HT-29 (cell line): ENCODE data around the gene SCYL2. TPM values are rescaled to one million over a fixed set of nuclear protein-coding genes. Genes with fewer than 3 reads are reported as not detected.
"Not testable (repeated sequence)": the region's sequence is repeated elsewhere in the genome, so short reads cannot be mapped to it uniquely, and the experiment has no call there.

ENCODE experiments used
- DNase-seq: peaks from one replicate; pipeline ENCODE4 v3.0.0-alpha.2; 2015; ENCODE audit warnings: low spot score
- total RNA-seq: library from RNA; depleted of rRNA; stranded (reverse); fragments of >200 nt; shearing (Covaris generic); gene quantifications from 2 replicates; pipeline ENCODE4 v1.2.3, GENCODE V29; 2014

The SCYL2 gene
- total RNA-seq, 1 experiment from 2014 or later = 19.4 TPM

DNA sequence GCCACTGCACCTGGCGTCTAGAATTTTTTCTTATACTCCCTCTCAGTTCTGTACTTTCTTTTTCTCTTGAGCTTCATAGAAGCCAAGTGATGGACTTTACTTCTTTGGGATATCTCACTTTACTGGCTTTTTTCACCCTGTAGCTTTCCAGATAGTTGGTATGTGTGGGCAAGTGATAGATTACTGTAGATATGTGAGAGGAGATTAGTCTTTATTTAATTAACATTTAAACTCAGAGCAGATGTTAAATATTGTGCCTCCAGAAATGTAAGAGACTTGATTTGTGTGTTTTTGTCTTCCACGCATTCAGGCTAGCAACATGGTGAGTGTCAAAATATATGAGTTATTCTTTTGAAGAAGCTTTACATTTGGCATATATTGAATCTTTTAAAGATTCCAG, 50.4 kb downstream of the SCYL2 start:
- DNase-seq = no peak

DNA sequence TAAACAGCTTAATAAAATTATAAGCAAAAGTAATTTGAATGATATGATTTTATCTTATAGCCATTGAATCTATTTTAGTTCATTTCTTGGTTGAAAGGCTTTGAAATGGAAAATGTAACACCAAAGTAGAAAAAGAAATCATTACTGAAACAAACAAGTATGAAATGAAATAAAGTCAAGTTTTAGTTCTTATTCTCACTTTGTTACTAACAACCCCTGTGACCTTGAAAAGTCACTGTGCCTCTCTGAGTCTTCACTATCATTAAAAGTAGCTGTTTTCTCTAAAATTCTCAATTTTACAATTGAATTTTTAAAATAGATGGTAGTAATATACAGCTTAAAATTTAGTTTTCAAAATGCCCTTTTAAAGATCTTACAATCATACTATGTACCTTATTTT, 57.5 kb downstream of the SCYL2 start:
- no peak for DNase-seq

DNA sequence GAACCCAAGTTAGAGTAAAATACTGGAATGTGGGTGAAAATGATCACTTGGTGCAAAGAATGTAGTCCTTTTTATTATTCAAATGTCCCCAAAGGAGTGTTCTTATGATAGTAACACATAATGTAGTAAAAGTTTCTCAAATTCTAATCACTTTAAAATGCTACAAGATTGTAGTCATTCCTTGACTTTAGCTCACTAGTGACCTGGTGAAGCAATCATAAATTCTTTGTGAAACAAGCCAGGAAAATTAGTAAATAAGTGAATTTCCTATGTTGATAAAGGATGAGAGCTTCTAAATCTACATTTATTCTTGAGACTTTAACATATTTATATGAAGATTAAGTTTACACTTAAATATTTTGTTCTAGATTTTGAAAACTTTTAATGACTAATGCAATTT, 59.2 kb downstream of the SCYL2 start:
- no peak for DNase-seq

DNA sequence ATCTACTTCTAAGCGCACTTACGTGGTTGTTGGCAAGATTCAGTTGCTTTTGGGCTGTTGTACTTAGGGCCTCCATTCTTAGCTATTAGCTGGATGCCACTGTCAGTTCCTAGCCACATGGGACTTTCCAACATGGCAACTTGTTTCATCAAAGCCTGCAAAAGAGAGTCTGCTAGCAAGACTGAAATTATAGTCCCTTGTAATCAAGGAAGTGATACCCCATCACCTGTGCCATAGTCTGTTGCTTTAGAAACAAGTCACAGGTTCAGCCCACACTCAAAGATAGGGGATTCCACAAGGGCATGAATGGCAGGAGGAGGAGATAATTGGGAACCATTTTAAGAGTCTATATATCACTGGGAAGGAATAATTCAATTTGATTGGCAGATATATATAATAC, 62.8 kb downstream of the SCYL2 start:
- DNase-seq = no peak

DNA sequence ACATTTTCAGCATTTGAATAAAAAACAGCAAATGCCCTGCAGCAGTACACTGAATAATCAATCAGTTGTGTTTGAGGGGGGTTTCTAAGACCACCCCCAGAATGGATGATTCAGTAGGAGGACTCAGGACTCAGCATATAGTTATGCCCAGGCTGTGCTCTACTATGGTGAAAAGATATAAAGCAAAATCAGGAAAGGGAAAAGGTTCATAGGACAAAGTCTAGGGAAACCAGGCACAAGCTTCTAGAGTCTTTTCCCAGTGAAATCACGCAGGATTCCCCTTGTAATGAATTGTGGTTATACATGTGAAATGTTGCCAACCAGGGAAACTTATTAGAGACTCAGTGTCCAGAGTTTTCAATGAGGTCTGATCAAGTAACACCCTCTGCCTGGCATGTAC, 64.9 kb downstream of the SCYL2 start:
- DNase-seq = no peak

DNA sequence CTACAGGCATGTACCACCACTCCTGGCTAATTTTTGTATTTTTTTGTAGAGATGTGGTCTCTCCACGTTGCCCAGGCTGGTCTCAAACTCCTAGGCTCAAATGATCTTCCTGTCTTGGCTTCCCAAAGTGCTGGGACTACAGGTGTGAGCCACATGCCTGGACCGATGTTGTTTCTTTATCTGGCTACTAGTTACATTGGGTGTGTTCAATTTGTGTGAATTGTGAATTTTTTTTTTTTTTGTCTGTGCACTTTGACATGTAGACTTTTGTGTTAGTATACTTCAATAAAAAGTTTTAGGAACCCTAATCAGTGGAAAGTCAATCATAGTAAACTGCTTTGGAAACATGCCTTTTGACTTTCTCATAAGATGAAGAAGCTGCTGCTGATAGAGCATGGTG, 65.9 kb downstream of the SCYL2 start:
- DNase-seq = no peak

DNA sequence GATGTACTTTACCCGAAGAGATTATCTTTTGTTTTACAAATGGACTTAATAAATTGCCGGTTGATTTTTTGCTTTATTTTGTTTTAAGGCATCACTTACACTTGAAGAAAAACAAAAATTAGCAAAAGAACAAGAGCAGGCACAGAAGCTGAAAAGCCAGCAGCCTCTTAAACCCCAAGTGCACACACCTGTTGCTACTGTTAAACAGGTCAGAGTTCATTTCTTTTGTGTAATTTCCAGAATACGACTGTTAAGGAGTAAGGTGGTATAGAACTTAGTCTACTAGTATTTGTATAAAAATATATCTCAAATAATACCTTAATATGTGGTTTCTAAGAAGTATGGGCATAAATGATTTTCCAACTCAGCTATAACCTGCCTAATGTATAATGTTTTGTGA, 70.3 kb downstream of the SCYL2 start:
- DNase-seq = no peak

DNA sequence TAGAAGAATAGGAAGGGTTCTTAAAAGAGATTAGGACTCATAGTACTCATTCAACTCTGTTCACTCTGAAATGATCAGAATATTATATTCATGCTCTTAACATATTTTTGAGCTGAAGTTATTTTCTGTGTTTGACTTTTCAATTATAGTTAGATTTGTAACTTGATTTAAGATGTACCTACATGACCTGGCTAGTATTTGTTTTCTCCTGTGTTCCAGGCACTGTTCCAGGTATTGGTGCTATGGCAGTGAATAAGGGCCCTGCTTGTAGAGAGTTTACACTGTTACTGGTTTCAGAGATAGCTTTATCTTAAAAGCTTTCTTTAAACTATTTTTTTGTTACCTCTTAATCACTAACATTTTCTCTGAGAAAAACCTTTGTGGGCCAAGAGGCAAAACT, 70.8 kb downstream of the SCYL2 start:
- DNase-seq = no peak

DNA sequence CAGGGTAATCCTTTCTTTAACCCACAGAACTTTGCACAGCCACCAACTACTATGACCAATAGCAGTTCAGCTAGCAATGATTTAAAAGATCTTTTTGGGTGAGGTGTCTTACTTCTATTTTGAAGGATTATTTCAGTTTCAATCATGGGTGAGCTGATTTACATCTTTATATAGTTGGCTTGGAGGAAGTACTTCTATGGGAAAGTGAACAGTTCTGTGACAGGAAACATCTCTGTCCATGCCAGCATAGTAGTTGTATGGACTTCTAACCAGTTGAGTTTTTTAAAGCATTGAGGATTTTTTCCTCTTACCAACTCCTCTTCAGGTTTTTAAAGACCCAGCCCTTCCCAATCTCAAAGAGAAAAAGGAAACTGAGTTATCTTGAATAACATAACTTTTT, 72.1 kb downstream of the SCYL2 start:
- no peak for DNase-seq

DNA sequence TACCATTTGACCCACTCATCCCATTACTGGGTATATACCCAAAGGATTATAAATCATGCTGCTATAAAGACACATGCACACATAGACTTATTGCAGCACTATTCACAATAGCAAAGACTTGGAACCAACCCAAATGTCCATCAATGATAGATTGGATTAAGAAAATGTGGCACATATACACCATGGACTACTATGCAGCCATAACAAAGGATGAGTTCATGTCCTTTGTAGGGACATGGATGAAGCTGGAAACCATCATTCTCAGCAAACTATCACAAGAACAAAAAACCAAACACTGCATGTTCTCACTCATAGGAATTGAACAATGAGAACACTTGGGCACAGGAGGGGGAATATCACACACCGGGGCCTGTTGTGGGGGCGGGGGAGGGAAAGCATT, 75.9 kb downstream of the SCYL2 start:
- DNase-seq = not testable (repeated sequence)

DNA sequence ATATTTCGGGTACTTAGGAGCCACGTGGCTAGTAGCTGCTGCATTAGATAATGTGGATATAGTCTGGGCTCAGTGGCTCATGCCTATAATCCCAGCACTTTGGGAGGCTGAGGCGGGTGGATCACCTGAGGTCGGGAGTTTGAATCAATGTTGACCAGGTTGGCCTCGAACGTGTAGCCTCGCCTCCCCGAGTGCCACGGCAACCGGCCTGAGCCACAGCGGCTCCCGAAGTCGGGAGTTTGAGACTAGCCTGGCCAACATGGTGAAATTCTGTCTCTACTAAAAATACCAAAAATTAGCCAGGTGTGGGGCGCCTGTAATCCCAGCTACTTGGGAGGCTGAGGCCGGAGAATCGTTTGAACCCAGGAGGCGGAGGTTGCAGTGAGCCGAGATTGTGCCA, 77.4 kb downstream of the SCYL2 start:
- DNase-seq = not testable (repeated sequence)

DNA sequence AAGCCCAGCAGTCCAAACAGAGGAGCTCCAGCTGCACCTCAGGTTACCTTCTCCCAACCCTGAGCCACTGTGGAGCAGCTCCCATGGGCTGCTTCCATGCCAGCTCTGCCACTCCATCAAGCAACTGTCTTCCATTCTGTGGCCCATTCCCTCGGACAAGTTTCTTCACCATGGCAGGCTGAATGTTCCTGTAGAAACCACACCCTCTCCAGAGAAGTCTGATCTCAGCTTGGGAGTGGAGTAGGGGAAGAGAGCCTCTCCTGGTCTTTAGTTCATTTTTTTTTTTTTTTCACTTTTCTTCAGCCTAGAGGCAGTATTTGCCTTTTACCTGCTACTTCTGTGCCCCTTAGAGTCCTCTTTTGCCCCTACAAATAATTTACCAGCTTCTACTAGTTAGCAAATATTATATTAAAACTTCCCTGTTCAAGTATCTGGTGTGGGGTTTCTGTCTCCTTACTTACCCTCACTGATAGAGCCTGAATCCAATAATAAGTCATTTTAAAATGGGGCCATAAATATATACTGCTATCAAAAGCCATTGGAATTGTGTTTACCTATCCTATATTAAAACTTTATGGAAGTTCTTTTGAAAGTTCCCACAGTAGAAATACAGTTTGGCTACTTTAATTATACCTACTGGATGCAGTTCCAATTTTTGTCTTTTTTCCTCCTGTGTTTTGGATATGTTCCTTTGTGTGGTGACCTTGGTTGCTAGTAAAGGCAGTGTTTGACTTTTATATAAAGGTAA, 78.2 kb downstream of the SCYL2 start:
- DNase-seq = no peak

DNA sequence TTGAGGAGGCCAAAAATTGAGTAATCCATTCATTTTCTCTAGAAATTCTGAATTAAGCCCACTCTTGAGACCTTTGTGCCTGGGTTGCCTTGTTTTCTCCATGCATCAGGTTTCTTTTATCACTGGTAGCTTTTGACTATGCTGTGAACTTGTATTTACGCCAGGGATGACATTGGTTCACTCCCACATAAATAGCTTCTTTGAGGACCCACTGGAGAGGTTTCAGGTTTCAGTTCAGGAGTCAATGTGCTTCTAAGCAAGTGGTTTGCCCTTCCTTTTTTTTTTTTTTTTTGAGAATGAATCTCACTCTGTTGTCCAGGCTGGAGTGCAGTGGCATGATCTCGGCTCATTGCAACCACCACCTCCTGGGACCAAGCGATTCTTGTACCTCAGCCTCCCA, 79.7 kb downstream of the SCYL2 start:
- DNase-seq = no peak

DNA sequence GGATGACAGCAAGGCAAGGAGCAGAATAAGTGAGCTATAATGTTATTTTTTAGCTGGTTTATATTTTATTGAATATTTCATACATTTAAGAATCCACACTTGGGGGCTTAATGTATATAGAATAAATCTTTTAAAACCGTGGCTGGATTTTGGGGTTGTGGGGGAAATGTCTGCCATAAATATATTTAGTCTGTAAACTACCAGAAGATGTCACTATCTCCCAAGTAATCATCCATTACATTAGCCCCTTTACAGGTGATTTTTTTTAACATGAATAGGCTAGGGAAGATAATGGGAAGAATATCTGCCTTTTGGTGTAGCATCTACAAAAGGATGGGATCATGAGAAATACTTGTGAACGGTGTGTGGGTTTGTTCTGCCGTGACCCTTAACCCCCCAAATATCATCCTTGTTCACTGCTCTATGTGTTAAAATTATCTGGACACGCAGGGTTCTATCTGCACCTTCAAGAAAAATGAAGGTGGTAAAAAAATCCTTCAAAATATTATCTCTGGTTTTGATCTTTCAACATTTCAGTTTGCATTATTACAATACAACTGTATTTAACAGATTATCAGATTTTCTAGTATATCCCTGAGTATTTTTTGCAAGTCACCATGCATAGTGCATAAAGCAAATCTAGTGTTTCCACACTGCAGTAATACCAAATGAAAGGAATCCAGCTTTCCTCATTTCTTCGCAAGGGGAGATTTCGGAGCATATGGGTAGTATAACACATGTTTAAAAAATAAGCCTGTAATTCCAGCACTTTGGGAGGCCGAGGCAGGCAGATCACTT, 81.9 kb downstream of the SCYL2 start:
- peak; percentile 62 for DNase-seq

DNA sequence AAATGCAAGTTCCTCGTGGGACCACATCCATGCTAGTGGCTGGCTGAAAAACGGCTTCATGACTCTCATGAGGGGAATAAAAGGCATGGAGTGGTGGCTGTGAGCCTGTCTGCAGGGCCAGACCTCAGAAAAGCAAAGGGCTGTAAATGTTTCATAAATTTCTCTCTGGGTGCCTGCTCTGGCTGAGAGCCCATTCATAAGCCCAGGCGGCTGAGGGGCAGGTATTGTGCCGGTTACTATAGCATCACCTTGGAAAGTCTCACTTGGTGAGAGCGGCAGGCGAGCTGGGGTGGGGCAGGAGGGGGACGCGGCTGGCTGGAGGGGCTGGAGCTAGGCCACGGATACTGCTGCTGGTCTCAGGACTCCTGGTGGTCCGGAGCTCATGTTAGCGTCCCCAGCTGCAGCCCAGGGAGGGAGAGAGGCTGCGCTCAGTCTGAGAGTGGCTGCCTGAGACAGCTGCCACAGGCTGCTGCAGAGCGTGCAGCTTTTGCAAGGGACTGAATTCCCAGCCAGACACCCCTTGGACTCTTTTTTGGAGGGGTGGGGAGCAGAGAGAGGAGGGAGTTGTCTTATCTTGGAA, 89.8 kb downstream of the SCYL2 start, which contains the start of gene SLC17A8:
SLC17A8 (plus strand) TSS at position 431 of the 580 bp plus-strand sequence. CDS start 318 bp downstream, outside the sequence.
- no peak for DNase-seq

DNA sequence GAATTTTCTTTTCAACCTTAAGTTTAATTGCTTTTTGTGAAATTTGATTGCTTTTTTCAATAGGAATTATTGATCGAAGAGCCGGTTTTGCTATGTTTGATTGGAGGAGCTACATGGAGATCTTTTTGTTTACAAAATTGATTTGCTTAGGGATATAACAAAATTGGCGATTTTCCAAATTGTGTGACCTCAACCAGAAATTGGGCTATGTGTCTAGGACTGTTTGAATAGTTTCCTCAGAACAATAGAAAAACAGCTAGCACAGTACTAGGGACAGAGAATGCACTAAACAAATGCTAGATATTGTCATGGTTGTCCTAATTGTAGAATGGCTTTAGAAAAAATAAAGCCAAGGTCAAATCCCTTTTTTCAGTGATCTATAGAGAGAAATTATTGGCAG, 92.3 kb downstream of the SCYL2 start:
- DNase-seq = no peak

DNA sequence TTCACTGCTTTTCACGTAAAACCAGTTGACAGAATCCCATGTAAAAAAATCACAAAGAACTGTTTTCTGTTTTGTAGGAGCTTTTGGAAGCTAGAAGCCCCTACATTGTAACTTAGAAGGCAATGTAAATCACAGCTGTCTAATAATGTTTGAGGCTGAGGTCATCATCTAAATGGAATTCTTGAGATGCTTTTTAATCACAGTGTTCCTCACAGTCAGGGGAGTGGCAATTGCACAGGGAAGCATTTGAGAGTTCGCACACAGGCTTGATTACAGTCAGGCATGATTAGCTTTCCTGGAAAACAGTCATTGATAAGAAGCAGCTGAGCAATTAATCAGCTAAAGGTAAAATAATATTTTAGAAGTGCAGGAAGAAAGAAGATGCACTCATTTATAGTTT, 92.8 kb downstream of the SCYL2 start:
- DNase-seq = no peak

DNA sequence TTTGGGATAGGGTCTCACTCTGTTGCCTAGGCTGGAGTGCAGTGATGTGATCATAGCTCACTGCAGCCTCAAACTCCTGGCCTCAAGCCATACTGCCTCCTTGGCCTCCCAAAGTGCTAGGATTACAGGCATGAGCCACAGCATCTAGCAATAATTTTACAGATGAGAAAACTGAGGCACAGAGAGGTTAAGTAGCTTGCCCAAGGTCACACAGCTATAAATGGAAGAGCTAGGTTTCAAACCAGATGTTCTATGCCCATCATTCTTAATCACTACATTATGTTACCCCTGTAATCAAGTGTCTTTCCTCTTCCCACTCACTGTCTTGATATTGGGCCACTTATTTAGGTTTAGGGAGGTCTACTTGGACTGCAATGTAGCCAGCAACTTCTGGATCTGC, 93.5 kb downstream of the SCYL2 start:
- no peak for DNase-seq

DNA sequence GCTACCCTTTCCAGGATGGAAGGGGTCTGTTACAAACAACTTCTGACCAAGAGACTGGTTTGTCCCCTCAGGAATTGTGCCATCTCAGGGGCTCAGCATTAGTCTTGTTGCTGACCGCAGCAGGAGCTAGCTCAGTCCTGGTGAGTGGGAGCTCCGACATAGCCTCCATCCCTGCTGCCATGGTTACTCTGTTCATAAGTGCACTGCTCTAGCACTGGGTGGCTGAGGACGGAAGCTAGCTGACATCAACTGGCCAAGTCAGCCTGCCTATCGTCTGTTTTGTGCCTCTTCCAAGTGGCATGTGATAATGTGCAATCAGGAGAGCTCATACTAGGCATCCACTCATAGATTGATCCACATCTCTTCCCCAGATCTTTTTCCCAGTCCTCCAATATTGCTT, 97.3 kb downstream of the SCYL2 start:
- DNase-seq = no peak

DNA sequence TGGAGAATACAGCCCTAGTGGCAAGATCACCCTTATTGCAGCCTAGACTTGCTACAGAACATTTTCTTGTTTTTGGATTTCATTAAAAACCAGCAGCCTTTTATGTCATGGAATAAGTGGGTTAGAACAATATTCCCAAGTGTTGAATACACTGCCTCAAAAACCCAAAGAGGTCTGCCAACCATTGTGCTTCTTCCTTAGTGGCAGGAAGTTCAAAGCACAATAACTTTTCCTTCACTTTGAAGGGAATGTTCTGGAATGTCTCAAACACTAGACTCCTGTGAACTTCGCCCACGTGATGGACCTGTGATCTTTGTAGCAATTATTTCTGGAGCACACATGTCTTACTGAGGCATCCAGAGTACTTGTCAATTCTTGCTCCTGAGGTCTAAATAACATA, 98.4 kb downstream of the SCYL2 start:
- DNase-seq = no peak

DNA sequence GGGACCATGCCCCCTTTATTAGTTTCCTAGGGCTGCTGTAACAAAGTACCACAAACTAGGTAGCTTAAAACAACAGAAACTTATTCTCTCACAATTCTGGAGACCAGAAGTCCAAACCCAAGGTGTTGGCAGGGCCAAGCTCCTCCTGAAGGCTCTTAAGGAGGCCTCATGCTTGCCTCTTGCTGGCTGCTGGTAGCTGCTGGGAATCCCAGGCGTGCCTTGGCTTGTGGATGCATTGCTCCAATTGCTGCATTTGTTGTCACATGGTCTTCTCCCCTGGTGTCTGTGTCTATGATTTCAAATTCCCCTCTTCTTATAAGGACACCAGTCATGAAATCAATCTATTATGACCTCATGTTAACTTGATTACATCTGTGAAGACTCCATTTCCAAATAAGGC, 101.1 kb downstream of the SCYL2 start:
- DNase-seq = no peak

DNA sequence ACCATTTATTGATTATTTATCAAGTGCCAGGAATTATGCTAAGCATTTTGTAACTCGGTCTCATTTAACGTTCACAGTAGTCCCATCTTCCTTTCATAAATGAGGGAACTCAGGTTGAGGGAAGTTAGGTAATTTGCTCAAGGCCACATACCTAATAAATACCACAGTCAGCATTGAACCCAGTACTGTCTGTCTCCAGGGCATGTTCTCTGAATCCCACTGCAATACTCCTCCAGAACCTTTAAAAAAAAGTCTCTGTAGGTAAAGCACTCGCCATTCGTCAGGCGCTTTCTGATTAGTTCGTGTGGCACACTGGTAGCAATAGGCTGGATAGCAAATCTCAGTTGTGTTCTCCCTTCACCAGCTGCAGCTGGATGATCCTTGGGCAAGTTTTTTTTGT, 104.2 kb downstream of the SCYL2 start:
- DNase-seq = no peak
